ENCODE results near the gene ETAA1. TPM values are rescaled to one million over a fixed set of nuclear protein-coding genes. Genes with fewer than 3 reads are reported as not detected.

The ETAA1 gene
- total RNA-seq, 1 donor from 2014 or later = 13.6 TPM

- no peaks in the 10 kb centered on the region for H3K27me3 ChIP-seq (ENCODE audit: low read depth)
- TF ChIP-seq CTCF (IDR thresholded peaks at IDR 0.05) = no peak
- H3K4me1 ChIP-seq = no peaks in the 10 kb centered on the region
- H3K36me3 ChIP-seq = no peaks in the 10 kb centered on the region
- ATAC-seq = no peak
- no peak for DNase-seq
- intact Hi-C loops (cut with DNase I) = no loop called here
- H3K27ac ChIP-seq = no peak overlapping the region
- H3K9me3 ChIP-seq = no peaks in the 10 kb centered on the region
- H3K4me3 ChIP-seq = no peak overlapping the region
These were observed 18.1 kb upstream of the ETAA1 start for GRCh38 chr2:67379048-67379447.

GRCh38 chr2:67384123-67384822, 12.9 kb upstream of the ETAA1 start:
- intact Hi-C loops (cut with DNase I) = no loop called here

DNA sequence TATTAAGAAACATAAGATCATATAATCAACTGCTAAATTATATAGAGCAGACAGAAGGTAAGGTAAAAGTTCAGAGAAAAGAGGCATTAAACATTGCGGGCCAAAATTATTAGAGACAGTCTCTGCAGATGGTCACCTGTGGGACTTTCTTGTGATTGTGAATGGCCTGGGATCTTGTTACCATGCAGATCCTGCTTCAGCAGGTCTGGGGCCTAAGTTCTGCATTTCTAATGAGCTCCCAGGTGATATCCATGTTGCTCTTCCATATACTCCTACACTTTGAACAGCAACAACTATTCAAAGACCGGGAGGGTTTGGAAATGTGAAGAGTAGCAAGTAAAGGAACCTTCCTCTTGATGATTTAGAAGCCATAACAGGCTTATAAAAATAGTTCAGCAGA, 8.5 kb upstream of the ETAA1 start:
- peak overlapping the region; percentile 56 for H3K27ac ChIP-seq
- no peak for DNase-seq
- H3K36me3 ChIP-seq = no peaks in the 10 kb centered on the region
- no peaks in the 10 kb centered on the region for H3K9me3 ChIP-seq
- H3K27me3 ChIP-seq (ENCODE audit: low read depth) = no peaks in the 10 kb centered on the region
- H3K4me1 ChIP-seq = peaks cover 5% of the 10 kb centered on the region
- no peak for TF ChIP-seq CTCF (IDR thresholded peaks at IDR 0.05)
- no peak for ATAC-seq
- H3K4me3 ChIP-seq = no peak overlapping the region
- intact Hi-C loops (cut with DNase I) = no loop called here

More at GRCh38 chr2:67384123-67384822, 12.9 kb upstream of the ETAA1 start:
- no peak for TF ChIP-seq CTCF (IDR thresholded peaks at IDR 0.05)
- no peak for DNase-seq
- H3K9me3 ChIP-seq = no peaks in the 10 kb centered on the region
- no peaks in the 10 kb centered on the region for H3K36me3 ChIP-seq
- H3K4me1 ChIP-seq = peaks cover 5% of the 10 kb centered on the region
- H3K27ac ChIP-seq = no peak overlapping the region
- no peaks in the 10 kb centered on the region for H3K27me3 ChIP-seq (ENCODE audit: low read depth)
- no peak for ATAC-seq
- no peak overlapping the region for H3K4me3 ChIP-seq

- H3K27me3 ChIP-seq (ENCODE audit: low read depth) = no peaks in the 10 kb centered on the region
- peak overlapping the region; percentile 63 for H3K27ac ChIP-seq
- H3K4me1 ChIP-seq = peaks cover 5% of the 10 kb centered on the region
- H3K4me3 ChIP-seq = no peak overlapping the region
- TF ChIP-seq CTCF (IDR thresholded peaks at IDR 0.05) = no peak
- DNase-seq (no peak), ATAC-seq (no peak)
- no peaks in the 10 kb centered on the region for H3K9me3 ChIP-seq
- no peaks in the 10 kb centered on the region for H3K36me3 ChIP-seq
- intact Hi-C loops (cut with DNase I) = no loop called here
These were observed 7.8 kb upstream of the ETAA1 start for GRCh38 chr2:67389286-67389685.

DNA sequence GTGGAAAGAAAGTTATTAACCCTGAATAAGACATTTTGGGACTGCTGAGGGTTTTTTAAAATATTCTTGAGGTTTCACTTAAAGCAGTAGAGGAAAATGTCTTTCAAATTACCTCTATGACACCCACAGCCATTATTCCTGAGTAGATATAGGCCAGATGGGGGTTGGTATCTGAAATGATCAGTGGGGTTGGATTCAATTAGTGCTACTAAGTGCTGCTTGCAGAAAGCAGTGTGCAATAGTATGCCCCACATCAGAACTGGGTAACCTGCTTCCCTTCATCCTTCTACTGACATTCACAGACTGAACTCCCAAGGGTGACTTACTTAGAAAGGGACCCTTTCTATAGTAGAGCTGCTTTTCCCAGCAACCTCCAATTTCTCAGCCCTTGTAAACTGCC, 7.3 kb upstream of the ETAA1 start:
- ATAC-seq = no peak
- H3K9me3 ChIP-seq = no peaks in the 10 kb centered on the region
- no peak for DNase-seq
- peaks cover 5% of the 10 kb centered on the region for H3K4me1 ChIP-seq
- no peak for TF ChIP-seq CTCF (IDR thresholded peaks at IDR 0.05)
- H3K27me3 ChIP-seq (ENCODE audit: low read depth) = no peaks in the 10 kb centered on the region
- intact Hi-C loops (cut with DNase I) = no loop called here
- no peaks in the 10 kb centered on the region for H3K36me3 ChIP-seq
- H3K27ac ChIP-seq = peak overlapping the region; percentile 63
- H3K4me3 ChIP-seq = no peak overlapping the region
